Measurements from ENCODE around the gene FAM193A. TPM values are rescaled to one million over a fixed set of nuclear protein-coding genes. Genes with fewer than 3 reads are reported as not detected.

FAM193A gene
- total RNA-seq, 1 donor from 2014 or later = 28.8 TPM

GRCh38 chr4:2700031-2700430 is 163.6 kb downstream of the FAM193A start:
- peaks cover 47% of the 10 kb centered on the region for H3K36me3 ChIP-seq (ENCODE audit: insufficient read depth, low read length)
- H3K9me3 Mint-ChIP-seq (ENCODE audit: unreplicated experiment) = no peaks in the 10 kb centered on the region
- H3K4me1 ChIP-seq (ENCODE audit: insufficient read depth, low read length) = no peaks in the 10 kb centered on the region
- no peak overlapping the region for H2AFZ ChIP-seq (ENCODE audit: low read depth, low read length)
- no peaks in the 10 kb centered on the region for H3K79me2 ChIP-seq (ENCODE audit: insufficient read depth, low read length)
- no peaks in the 10 kb centered on the region for H3K9me3 ChIP-seq (ENCODE audit: insufficient read depth, low read depth, low read length)
- peaks cover 2% of the 10 kb centered on the region for H3K4me1 Mint-ChIP-seq (ENCODE audit: low read depth, unreplicated experiment)
- FAIRE-seq (no peak), DNase-seq (ENCODE audit: low read depth) (no peak)
- no peak overlapping the region for H3K9ac ChIP-seq (ENCODE audit: low read length)
- no peak overlapping the region for H3K4me3 ChIP-seq (ENCODE audit: insufficient read depth, low read depth, low read length)
- H3K36me3 Mint-ChIP-seq (ENCODE audit: low read depth, unreplicated experiment) = peaks cover 18% of the 10 kb centered on the region
- H3K4me3 Mint-ChIP-seq (ENCODE audit: unreplicated experiment) = no peak overlapping the region
- H3K27ac Mint-ChIP-seq (ENCODE audit: unreplicated experiment) = no peak overlapping the region
- no peaks in the 10 kb centered on the region for H3K27me3 ChIP-seq (ENCODE audit: insufficient read depth, low read length)
- no peaks in the 10 kb centered on the region for H3K27me3 Mint-ChIP-seq (ENCODE audit: low read depth, unreplicated experiment)
- H4K20me1 ChIP-seq (ENCODE audit: insufficient read depth, low read length) = peaks cover 25% of the 10 kb centered on the region
- no peak overlapping the region for H3K27ac ChIP-seq (ENCODE audit: low read depth, low read length)
- TF ChIP-seq CTCF (IDR thresholded peaks at IDR 0.05; ENCODE audit: insufficient read depth, low read depth, low read length) (no peak), EZH2 (IDR thresholded peaks at IDR 0.05; ENCODE audit: insufficient read depth, low read length) (no peak)
- H3K4me2 ChIP-seq (ENCODE audit: low read length) = no peak overlapping the region

- FAIRE-seq = no peak
- no peaks in the 10 kb centered on the region for H3K27me3 ChIP-seq (ENCODE audit: insufficient read depth, low read length)
- no peaks in the 10 kb centered on the region for H3K9me3 ChIP-seq (ENCODE audit: insufficient read depth, low read depth, low read length)
- H3K27ac Mint-ChIP-seq (ENCODE audit: unreplicated experiment) = no peak overlapping the region
- peaks cover 38% of the 10 kb centered on the region for H3K36me3 ChIP-seq (ENCODE audit: insufficient read depth, low read length)
- H4K20me1 ChIP-seq (ENCODE audit: insufficient read depth, low read length) = peaks cover 13% of the 10 kb centered on the region
- no peak for DNase-seq (ENCODE audit: low read depth)
- no peak overlapping the region for H3K27ac ChIP-seq (ENCODE audit: low read depth, low read length)
- no peak overlapping the region for H3K9ac ChIP-seq (ENCODE audit: low read length)
- no peaks in the 10 kb centered on the region for H3K79me2 ChIP-seq (ENCODE audit: insufficient read depth, low read length)
- H3K4me3 Mint-ChIP-seq (ENCODE audit: unreplicated experiment) = no peak overlapping the region
- H3K4me1 Mint-ChIP-seq (ENCODE audit: low read depth, unreplicated experiment) = peaks cover 2% of the 10 kb centered on the region
- H3K27me3 Mint-ChIP-seq (ENCODE audit: low read depth, unreplicated experiment) = no peaks in the 10 kb centered on the region
- no peak overlapping the region for H2AFZ ChIP-seq (ENCODE audit: low read depth, low read length)
- H3K4me1 ChIP-seq (ENCODE audit: insufficient read depth, low read length) = no peaks in the 10 kb centered on the region
- H3K9me3 Mint-ChIP-seq (ENCODE audit: unreplicated experiment) = no peaks in the 10 kb centered on the region
- no peak overlapping the region for H3K4me2 ChIP-seq (ENCODE audit: low read length)
- H3K36me3 Mint-ChIP-seq (ENCODE audit: low read depth, unreplicated experiment) = peaks cover 12% of the 10 kb centered on the region
- H3K4me3 ChIP-seq (ENCODE audit: insufficient read depth, low read depth, low read length) = no peak overlapping the region
- no peak for TF ChIP-seq EZH2 (IDR thresholded peaks at IDR 0.05; ENCODE audit: insufficient read depth, low read length)
- TF ChIP-seq CTCF (IDR thresholded peaks at IDR 0.05; ENCODE audit: insufficient read depth, low read depth, low read length) = no peak
These were observed 165.9 kb downstream of the FAM193A start for GRCh38 chr4:2702361-2702760.

- Mint-ChIP-seq H3K27me3 (ENCODE audit: low read depth, unreplicated experiment) (no peaks in the 10 kb centered on the region), H3K27ac (ENCODE audit: unreplicated experiment) (no peak overlapping the region), H3K9me3 (ENCODE audit: unreplicated experiment) (no peaks in the 10 kb centered on the region), H3K4me1 (ENCODE audit: low read depth, unreplicated experiment) (peaks cover 2% of the 10 kb centered on the region), H3K36me3 (ENCODE audit: low read depth, unreplicated experiment) (peaks cover 12% of the 10 kb centered on the region), H3K4me3 (ENCODE audit: unreplicated experiment) (no peak overlapping the region)
- H3K4me1 ChIP-seq (ENCODE audit: insufficient read depth, low read length) = no peaks in the 10 kb centered on the region
- H3K9ac ChIP-seq (ENCODE audit: low read length) = no peak overlapping the region
- no peak overlapping the region for H3K27ac ChIP-seq (ENCODE audit: low read depth, low read length)
- no peak overlapping the region for H3K4me3 ChIP-seq (ENCODE audit: insufficient read depth, low read depth, low read length)
- no peak overlapping the region for H2AFZ ChIP-seq (ENCODE audit: low read depth, low read length)
- no peak overlapping the region for H3K4me2 ChIP-seq (ENCODE audit: low read length)
- DNase-seq (ENCODE audit: low read depth) (no peak), FAIRE-seq (no peak)
- peaks cover 34% of the 10 kb centered on the region for H3K36me3 ChIP-seq (ENCODE audit: insufficient read depth, low read length)
- no peaks in the 10 kb centered on the region for H3K9me3 ChIP-seq (ENCODE audit: insufficient read depth, low read depth, low read length)
- H3K79me2 ChIP-seq (ENCODE audit: insufficient read depth, low read length) = no peaks in the 10 kb centered on the region
- peaks cover 11% of the 10 kb centered on the region for H4K20me1 ChIP-seq (ENCODE audit: insufficient read depth, low read length)
- no peak for TF ChIP-seq EZH2 (IDR thresholded peaks at IDR 0.05; ENCODE audit: insufficient read depth, low read length)
- no peak for TF ChIP-seq CTCF (IDR thresholded peaks at IDR 0.05; ENCODE audit: insufficient read depth, low read depth, low read length)
- H3K27me3 ChIP-seq (ENCODE audit: insufficient read depth, low read length) = no peaks in the 10 kb centered on the region
These were observed 166.3 kb downstream of the FAM193A start for GRCh38 chr4:2702770-2703169.
